Diencephalon (tissue), 1 donor: ENCODE measurements around the gene WFDC12. TPM values are rescaled to one million over a fixed set of nuclear protein-coding genes. Genes with fewer than 3 reads are reported as not detected.

Experiments used
- total RNA-seq: library from RNA; depleted of rRNA; stranded (reverse); fragments of >200 nt; gene quantifications from one replicate; pipeline ENCODE4 v1.2.3, GENCODE V29; 2014

WFDC12 gene
- total RNA-seq, result not detected

GRCh38 chr20:45124365-45124764, at the start of gene WFDC12:
Gene WFDC12 (minus strand): TSS chr20:45124465. CDS start chr20:45124447, 18 bp downstream.

GRCh38 chr20:45114465-45115385, 9.5 kb downstream of the WFDC12 start, which contains the start of gene WFDC5:
Gene WFDC5 (minus strand): TSS chr20:45115174. CDS start chr20:45115083, 91 bp downstream.

GRCh38 chr20:45100563-45101245, 23.6 kb downstream of the WFDC12 start, which contains the start of gene KCNS1:
Gene KCNS1 (minus strand): TSS chr20:45101127. CDS start chr20:45099236, 1,891 bp downstream.

Other genes starting within 250 kb of the WFDC12 start
- gene YWHAB, start 238.8 kb downstream of the WFDC12 start, total RNA-seq, result 281 TPM
- 8.8 TPM for gene PABPC1L, start 214.4 kb downstream of the WFDC12 start, total RNA-seq
- gene TOMM34, start 164.1 kb downstream of the WFDC12 start, total RNA-seq, result 9.2 TPM
- gene STK4, start 158.0 kb downstream of the WFDC12 start, total RNA-seq, result 31.6 TPM
- 3.0 TPM for gene KCNS1, start 23.3 kb downstream of the WFDC12 start, total RNA-seq
- gene WFDC5, start 9.3 kb downstream of the WFDC12 start, total RNA-seq, result not detected
- not detected for gene PI3, start 50.4 kb upstream of the WFDC12 start, total RNA-seq
- not detected for gene SEMG1, start 82.6 kb upstream of the WFDC12 start, total RNA-seq
- gene SEMG2, start 96.9 kb upstream of the WFDC12 start, total RNA-seq, result not detected
- gene SLPI, start 130.1 kb upstream of the WFDC12 start, total RNA-seq, result not detected
- not detected for gene RBPJL, start 182.4 kb upstream of the WFDC12 start, total RNA-seq
- gene MATN4, start 183.8 kb upstream of the WFDC12 start, total RNA-seq, result 4.8 TPM
- 5.3 TPM for gene SDC4, start 224.0 kb upstream of the WFDC12 start, total RNA-seq
- gene SYS1, start 238.7 kb upstream of the WFDC12 start, total RNA-seq, result 39.4 TPM